ENCODE data around the gene MLIP. TPM values are rescaled to one million over a fixed set of nuclear protein-coding genes. Genes with fewer than 3 reads are reported as not detected.

The MLIP gene
- total RNA-seq, 1 experiment from 2014 or later: 0.59 TPM

DNA sequence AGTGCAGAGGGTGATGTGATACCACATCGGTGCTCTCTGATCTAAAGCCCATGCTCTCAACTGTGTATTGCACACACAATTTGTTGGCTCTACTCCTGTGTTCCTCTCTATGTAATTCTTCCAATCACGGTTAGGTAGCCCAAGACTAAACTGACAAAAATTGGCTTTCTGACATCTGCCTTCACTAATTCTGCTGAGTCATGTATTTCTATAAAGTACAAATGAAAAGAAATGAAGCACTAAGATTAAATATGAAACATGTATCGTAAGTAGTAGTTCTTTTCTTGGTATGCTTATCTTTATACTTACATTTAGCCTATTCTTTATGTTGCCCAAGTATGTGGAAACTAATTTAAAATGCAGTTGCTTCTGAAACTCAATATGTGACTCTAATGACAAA, 7.7 kb upstream of the MLIP start:
- RAD21 ChIA-PET (ENCODE audit: low non-redundant PET in 1 of 2, low total read pairs in 2 of 2, uncharacterized antibody in 2 of 2, unreplicated experiment in 2 of 2): no interaction called here
- Histone ChIP-seq H2AFZ (ENCODE audit: low read depth, low read length, poor library complexity, severe bottlenecking) (no peak overlapping the region), H4K20me1 (ENCODE audit: insufficient read depth) (no peaks in the 10 kb centered on the region), H3K27ac (ENCODE audit: low read depth, low read length) (no peak overlapping the region), H3K9ac (ENCODE audit: low read length) (no peak overlapping the region), H3K4me1 (ENCODE audit: control insufficient read depth in 1 of 2, insufficient read depth in 2 of 2, low read length in 2 of 2) (no peaks in the 10 kb centered on the region), H3K4me2 (ENCODE audit: low read length) (no peak overlapping the region), H3K4me3 (replicated peaks in 1 of 2; ENCODE audit: low read depth in 1 of 2, low read length in 2 of 2) (no peak overlapping the region), H3K9me3 (ENCODE audit: control insufficient read depth in 1 of 2, insufficient read depth in 1 of 2, low read depth in 1 of 2, low read length in 2 of 2) (no peaks in the 10 kb centered on the region), H3K9me2 (ENCODE audit: insufficient read depth) (no peaks in the 10 kb centered on the region), H3K79me2 (ENCODE audit: insufficient read depth, low read length) (no peaks in the 10 kb centered on the region), H3K27me3 (ENCODE audit: insufficient read depth, low read length) (no peaks in the 10 kb centered on the region), H3K36me3 (ENCODE audit: control insufficient read depth in 1 of 2, insufficient read depth in 2 of 2, low read length in 2 of 2) (no peaks in the 10 kb centered on the region)
- no peak for DNase-seq (ENCODE audit: low read depth, low spot score)
- no peak for TF ChIP-seq ZNF274 (IDR thresholded peaks at IDR 0.05; ENCODE audit: low read depth, low read length)
- no peak for ATAC-seq
- BruUV-seq (replicated peaks): no TSS peak
- POLR2A ChIA-PET: no interaction called here
- CTCF ChIA-PET: no interaction called here
- intact Hi-C loops (cut with micrococcal nuclease): no loop called here

DNA sequence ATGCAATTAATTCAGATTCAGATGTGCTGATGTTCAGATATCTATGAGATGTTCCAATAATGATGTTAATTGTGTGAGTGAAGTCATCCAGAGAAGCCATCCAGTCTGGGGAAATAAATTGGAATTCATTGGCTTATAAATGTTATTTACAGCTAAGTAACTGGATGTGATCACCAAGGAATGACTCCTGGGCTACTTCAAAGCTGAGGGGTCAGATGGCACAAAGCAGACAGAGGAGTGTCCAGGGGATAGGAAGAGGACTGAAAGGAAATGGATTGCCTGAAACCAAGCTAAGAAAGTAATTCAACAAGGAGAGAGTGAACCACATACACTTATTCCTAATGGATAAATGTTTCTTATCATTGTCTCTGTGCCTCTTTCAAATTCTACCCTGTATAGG, 4.5 kb upstream of the MLIP start:
- no peaks in the 10 kb centered on the region for H3K9me3 ChIP-seq (ENCODE audit: control insufficient read depth in 1 of 2, insufficient read depth in 1 of 2, low read depth in 1 of 2, low read length in 2 of 2)
- ATAC-seq: no peak
- ChIA-PET RAD21 (ENCODE audit: low non-redundant PET in 1 of 2, low total read pairs in 2 of 2, uncharacterized antibody in 2 of 2, unreplicated experiment in 2 of 2) (no interaction called here), POLR2A (no interaction called here), CTCF (no interaction called here)
- no peak overlapping the region for H2AFZ ChIP-seq (ENCODE audit: low read depth, low read length, poor library complexity, severe bottlenecking)
- no peak for TF ChIP-seq FOSL1 (IDR thresholded peaks at IDR 0.05; ENCODE audit: low read depth)
- TF ChIP-seq, protein P1, sequence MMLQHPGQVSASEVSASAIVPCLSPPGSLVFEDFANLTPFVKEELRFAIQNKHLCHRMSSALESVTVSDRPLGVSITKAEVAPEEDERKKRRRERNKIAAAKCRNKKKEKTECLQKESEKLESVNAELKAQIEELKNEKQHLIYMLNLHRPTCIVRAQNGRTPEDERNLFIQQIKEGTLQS (IDR thresholded peaks at IDR 0.05): no peak
- TF ChIP-seq ZNF274 (IDR thresholded peaks at IDR 0.05; ENCODE audit: low read depth, low read length): no peak
- TF ChIP-seq SP1 (IDR thresholded peaks at IDR 0.05; ENCODE audit: low read depth): no peak
- no peak for TF ChIP-seq CBX3 (IDR thresholded peaks at IDR 0.05; ENCODE audit: low read depth)
- no peak for TF ChIP-seq YY1 (IDR thresholded peaks at IDR 0.05; ENCODE audit: extremely low read depth, insufficient replicate concordance, low read depth, low read length)
- no peak for TF ChIP-seq JUND (IDR thresholded peaks at IDR 0.05)
- no peak for TF ChIP-seq POLR2AphosphoS5 (IDR thresholded peaks at IDR 0.05; ENCODE audit: low read depth, low read length)
- no peak for TF ChIP-seq EGR1 (IDR thresholded peaks at IDR 0.05; ENCODE audit: low read depth)
- TF ChIP-seq EZH2phosphoT487 (IDR thresholded peaks at IDR 0.05; ENCODE audit: borderline replicate concordance): no peak
- no peak for TF ChIP-seq CEBPB (IDR thresholded peaks at IDR 0.05; ENCODE audit: low read depth)
- TF ChIP-seq TCF7L2 (IDR thresholded peaks at IDR 0.05; ENCODE audit: borderline replicate concordance, extremely low read depth, insufficient read depth, insufficient read length): no peak
- no peak overlapping the region for H3K9ac ChIP-seq (ENCODE audit: low read length)
- H3K4me3 ChIP-seq (replicated peaks in 1 of 2; ENCODE audit: low read depth in 1 of 2, low read length in 2 of 2): no peak overlapping the region
- no peaks in the 10 kb centered on the region for H3K9me2 ChIP-seq (ENCODE audit: insufficient read depth)
- no peaks in the 10 kb centered on the region for H3K79me2 ChIP-seq (ENCODE audit: insufficient read depth, low read length)
- no peaks in the 10 kb centered on the region for H4K20me1 ChIP-seq (ENCODE audit: insufficient read depth)
- no peak for DNase-seq (ENCODE audit: low read depth, low spot score)
- intact Hi-C loops (cut with micrococcal nuclease): no loop called here
- H3K27me3 ChIP-seq (ENCODE audit: insufficient read depth, low read length): no peaks in the 10 kb centered on the region
- no peaks in the 10 kb centered on the region for H3K4me1 ChIP-seq (ENCODE audit: control insufficient read depth in 1 of 2, insufficient read depth in 2 of 2, low read length in 2 of 2)
- BruUV-seq (replicated peaks): no TSS peak
- H3K4me2 ChIP-seq (ENCODE audit: low read length): no peak overlapping the region
- H3K27ac ChIP-seq (ENCODE audit: low read depth, low read length): no peak overlapping the region
- H3K36me3 ChIP-seq (ENCODE audit: control insufficient read depth in 1 of 2, insufficient read depth in 2 of 2, low read length in 2 of 2): no peaks in the 10 kb centered on the region

Measured in HCT116 (cell line).